ENCODE results near the gene VTN.
"Not testable (repeated sequence)": the region's sequence is repeated elsewhere in the genome, so short reads cannot be mapped to it uniquely, and the experiment has no call there.

VTN gene

GRCh38 chr17:28340374-28340773 is 29.7 kb downstream of the VTN start:
- Histone ChIP-seq H3K36me3 (ENCODE audit: insufficient read depth, low read length) (peaks cover 33% of the 10 kb centered on the region), H3K9me3 (ENCODE audit: low read length) (no peaks in the 10 kb centered on the region), H3K27ac (ENCODE audit: low read depth, low read length, poor library complexity, severe bottlenecking) (no peak overlapping the region), H3K4me1 (ENCODE audit: insufficient read depth, low read length, severe bottlenecking) (peaks cover 22% of the 10 kb centered on the region), H3K9me2 (ENCODE audit: low read depth, low read length) (no peaks in the 10 kb centered on the region), H3K9ac (ENCODE audit: low read length) (no peak overlapping the region), H3K4me2 (ENCODE audit: low read length) (no peak overlapping the region), H3K4me3 (ENCODE audit: low read depth, low read length, poor library complexity, severe bottlenecking) (no peak overlapping the region), H3F3A (ENCODE audit: insufficient read depth, low read length) (no peaks in the 10 kb centered on the region), H4K20me1 (ENCODE audit: insufficient read depth, low read length) (no peaks in the 10 kb centered on the region), H3K79me2 (ENCODE audit: insufficient read depth, low read length) (no peaks in the 10 kb centered on the region), H2AFZ (ENCODE audit: low read length) (no peak overlapping the region), H3K27me3 (ENCODE audit: insufficient read depth, low read length) (no peaks in the 10 kb centered on the region)
- TF ChIP-seq EZH2 (IDR thresholded peaks at IDR 0.05; ENCODE audit: borderline replicate concordance, low read length) (no peak), CTCF (IDR thresholded peaks at IDR 0.05; ENCODE audit: low read length) (no peak)

GRCh38 chr17:28339431-28339830 is 30.7 kb downstream of the VTN start:
- peaks cover 25% of the 10 kb centered on the region for H3K4me1 ChIP-seq (ENCODE audit: insufficient read depth, low read length, severe bottlenecking)
- no peak overlapping the region for H3K4me3 ChIP-seq (ENCODE audit: low read depth, low read length, poor library complexity, severe bottlenecking)
- no peaks in the 10 kb centered on the region for H3K9me2 ChIP-seq (ENCODE audit: low read depth, low read length)
- H3K9ac ChIP-seq (ENCODE audit: low read length) = no peak overlapping the region
- no peak overlapping the region for H2AFZ ChIP-seq (ENCODE audit: low read length)
- no peaks in the 10 kb centered on the region for H4K20me1 ChIP-seq (ENCODE audit: insufficient read depth, low read length)
- peaks cover 23% of the 10 kb centered on the region for H3K36me3 ChIP-seq (ENCODE audit: insufficient read depth, low read length)
- TF ChIP-seq EZH2 (IDR thresholded peaks at IDR 0.05; ENCODE audit: borderline replicate concordance, low read length) (no peak), CTCF (IDR thresholded peaks at IDR 0.05; ENCODE audit: low read length) (no peak)
- H3K4me2 ChIP-seq (ENCODE audit: low read length) = no peak overlapping the region
- H3F3A ChIP-seq (ENCODE audit: insufficient read depth, low read length) = no peaks in the 10 kb centered on the region
- H3K79me2 ChIP-seq (ENCODE audit: insufficient read depth, low read length) = no peaks in the 10 kb centered on the region
- H3K27me3 ChIP-seq (ENCODE audit: insufficient read depth, low read length) = no peaks in the 10 kb centered on the region
- H3K9me3 ChIP-seq (ENCODE audit: low read length) = no peaks in the 10 kb centered on the region
- no peak overlapping the region for H3K27ac ChIP-seq (ENCODE audit: low read depth, low read length, poor library complexity, severe bottlenecking)

GRCh38 chr17:28338769-28339212 is 31.3 kb downstream of the VTN start:
- H3K9me2 ChIP-seq (ENCODE audit: low read depth, low read length); H3K27ac ChIP-seq (ENCODE audit: low read depth, low read length, poor library complexity, severe bottlenecking); H3K27me3 ChIP-seq (ENCODE audit: insufficient read depth, low read length); H3K9ac ChIP-seq (ENCODE audit: low read length); H3K4me2 ChIP-seq (ENCODE audit: low read length); H4K20me1 ChIP-seq (ENCODE audit: insufficient read depth, low read length); H3K4me3 ChIP-seq (ENCODE audit: low read depth, low read length, poor library complexity, severe bottlenecking); H2AFZ ChIP-seq (ENCODE audit: low read length); H3F3A ChIP-seq (ENCODE audit: insufficient read depth, low read length); H3K9me3 ChIP-seq (ENCODE audit: low read length); H3K79me2 ChIP-seq (ENCODE audit: insufficient read depth, low read length): not testable (repeated sequence)
- Histone ChIP-seq H3K36me3 (ENCODE audit: insufficient read depth, low read length) (peaks cover 20% of the 10 kb centered on the region; the same call in 1 of the 2 replicates), H3K4me1 (ENCODE audit: insufficient read depth, low read length, severe bottlenecking) (peaks cover 25% of the 10 kb centered on the region)

- Histone ChIP-seq H3K9me3 (ENCODE audit: low read length) (no peaks in the 10 kb centered on the region), H3K36me3 (ENCODE audit: insufficient read depth, low read length) (peaks cover 20% of the 10 kb centered on the region; the same call in 1 of the 2 replicates), H3K79me2 (ENCODE audit: insufficient read depth, low read length) (no peaks in the 10 kb centered on the region), H3K4me3 (ENCODE audit: low read depth, low read length, poor library complexity, severe bottlenecking) (no peak overlapping the region), H3K9ac (ENCODE audit: low read length) (no peak overlapping the region), H4K20me1 (ENCODE audit: insufficient read depth, low read length) (no peaks in the 10 kb centered on the region), H3K27ac (ENCODE audit: low read depth, low read length, poor library complexity, severe bottlenecking) (no peak overlapping the region), H3K4me2 (ENCODE audit: low read length) (no peak overlapping the region), H3K9me2 (ENCODE audit: low read depth, low read length) (no peaks in the 10 kb centered on the region), H2AFZ (ENCODE audit: low read length) (no peak overlapping the region), H3K4me1 (ENCODE audit: insufficient read depth, low read length, severe bottlenecking) (peaks cover 26% of the 10 kb centered on the region), H3F3A (ENCODE audit: insufficient read depth, low read length) (no peaks in the 10 kb centered on the region), H3K27me3 (ENCODE audit: insufficient read depth, low read length) (no peaks in the 10 kb centered on the region)
- no peak; the same call in 1 of the 2 replicates for TF ChIP-seq CTCF (IDR thresholded peaks at IDR 0.05; ENCODE audit: low read length)
- TF ChIP-seq EZH2 (IDR thresholded peaks at IDR 0.05; ENCODE audit: borderline replicate concordance, low read length) = no peak
Observed at GRCh38 chr17:28338056-28338768, 31.9 kb downstream of the VTN start.

Data from OCI-LY1 (cell line).